HG02973 (cell line): ENCODE measurements around the gene CD28.
"Not testable (repeated sequence)": the region's sequence is repeated elsewhere in the genome, so short reads cannot be mapped to it uniquely, and the experiment has no call there.

Source experiments
- ATAC-seq: cut with Tn5 transposase; IDR thresholded peaks from one replicate; pipeline ENCODE4 v1.9.1; 2021; ENCODE audit warnings: moderate library complexity; ENCODE audit not compliant: unreplicated experiment

CD28 gene

GRCh38 chr2:203743441-203743981 is 37.1 kb downstream of the CD28 start:
- ATAC-seq, result no peak

GRCh38 chr2:203744091-203744490 is 37.7 kb downstream of the CD28 start:
- no peak for ATAC-seq

- ATAC-seq, result no peak
Measured at GRCh38 chr2:203745267-203745666, 38.8 kb downstream of the CD28 start.

- ATAC-seq, result no peak
Measured at GRCh38 chr2:203748331-203749126, 42.1 kb downstream of the CD28 start.

GRCh38 chr2:203750346-203751068 is 44.1 kb downstream of the CD28 start:
- ATAC-seq, result no peak

- ATAC-seq, result no peak
Measured at GRCh38 chr2:203751685-203752271, 45.3 kb downstream of the CD28 start.

GRCh38 chr2:203756161-203756560 is 49.7 kb downstream of the CD28 start:
- ATAC-seq, result no peak

GRCh38 chr2:203758841-203759689 is 52.6 kb downstream of the CD28 start:
- ATAC-seq, result no peak

- no peak for ATAC-seq
Measured at GRCh38 chr2:203759690-203760365, 53.4 kb downstream of the CD28 start.

GRCh38 chr2:203761121-203761520 is 54.7 kb downstream of the CD28 start:
- ATAC-seq, result no peak

- ATAC-seq, result no peak
Measured at GRCh38 chr2:203763241-203763937, 57.0 kb downstream of the CD28 start.

- ATAC-seq, result no peak
Measured at GRCh38 chr2:203763938-203764664, 57.7 kb downstream of the CD28 start.

GRCh38 chr2:203772456-203773165 is 66.2 kb downstream of the CD28 start:
- ATAC-seq, result no peak

GRCh38 chr2:203774760-203775159 is 68.3 kb downstream of the CD28 start:
- no peak for ATAC-seq

- no peak for ATAC-seq
Measured at GRCh38 chr2:203775684-203776083, 69.2 kb downstream of the CD28 start.

GRCh38 chr2:203777030-203777429 is 70.6 kb downstream of the CD28 start:
- no peak for ATAC-seq

- not testable (repeated sequence) for ATAC-seq
Measured at GRCh38 chr2:203779477-203780073, 73.1 kb downstream of the CD28 start.

GRCh38 chr2:203780231-203780630 is 73.8 kb downstream of the CD28 start:
- ATAC-seq, result no peak
